Raji (cell line): Measurements from ENCODE around the gene NR1H2.

ENCODE experiments used
- POLR2A ChIP-seq: IDR thresholded peaks from 2 replicates; pipeline ENCODE4 v1.6.1; 2011; ENCODE audit warnings: low read depth, low read length, control low read depth; ENCODE audit not compliant: insufficient read depth

The NR1H2 gene

DNA sequence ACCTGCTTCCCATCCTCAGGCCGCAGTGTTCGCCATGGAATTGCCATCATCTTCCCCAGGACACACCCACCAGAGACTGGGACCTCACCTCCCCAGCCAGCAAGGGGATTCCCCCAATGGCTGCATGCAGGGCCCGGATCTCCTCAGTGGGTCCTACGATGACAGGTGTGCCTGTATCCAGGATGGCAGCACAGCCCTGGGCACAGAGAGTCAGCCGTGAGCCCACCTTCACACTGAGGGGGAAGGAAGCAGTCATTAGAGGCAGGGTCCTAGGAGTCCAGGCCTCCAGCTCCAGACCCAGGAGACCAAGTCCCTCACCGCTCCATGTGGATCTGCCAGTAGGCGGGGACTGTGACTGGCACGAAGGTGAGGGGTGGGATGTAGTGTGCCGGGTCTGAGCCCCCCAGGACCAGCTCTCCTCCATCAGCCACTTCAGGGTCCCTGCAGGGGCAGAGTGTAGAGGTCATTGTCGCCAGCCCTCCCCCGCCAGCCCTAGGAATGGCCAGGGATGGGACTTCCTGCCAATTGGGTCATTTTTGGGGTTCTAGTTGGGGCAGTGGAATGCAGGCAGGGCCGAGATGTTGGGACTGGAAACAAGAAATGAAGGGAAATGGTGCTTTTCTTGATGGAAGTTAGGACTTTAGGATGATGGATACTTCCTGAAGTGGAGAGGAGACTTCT lies 41.4 kb upstream of the NR1H2 start:
- TF ChIP-seq POLR2A, result 0 out of 2 replicates have a peak, but pooled peaks have one; percentile 11

DNA sequence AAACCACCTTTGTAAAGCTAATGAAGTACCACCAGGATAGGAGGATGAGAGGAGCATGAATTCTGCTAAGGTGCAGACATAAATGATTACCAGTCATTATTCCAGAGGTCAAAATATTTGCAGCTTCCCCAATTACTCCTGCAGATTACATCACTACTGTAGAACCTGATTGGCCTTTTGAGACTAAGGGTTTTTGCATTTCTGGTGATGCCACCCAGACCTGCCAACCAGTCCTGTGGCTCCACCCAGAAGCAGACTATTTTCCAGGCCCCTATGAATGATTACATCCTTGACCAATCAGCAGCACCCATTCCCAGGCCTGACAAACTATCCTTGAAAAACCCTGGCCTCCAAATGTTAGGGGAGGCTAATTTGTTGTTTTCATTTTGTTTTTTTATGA lies 35.9 kb upstream of the NR1H2 start:
- no peak for TF ChIP-seq POLR2A

DNA sequence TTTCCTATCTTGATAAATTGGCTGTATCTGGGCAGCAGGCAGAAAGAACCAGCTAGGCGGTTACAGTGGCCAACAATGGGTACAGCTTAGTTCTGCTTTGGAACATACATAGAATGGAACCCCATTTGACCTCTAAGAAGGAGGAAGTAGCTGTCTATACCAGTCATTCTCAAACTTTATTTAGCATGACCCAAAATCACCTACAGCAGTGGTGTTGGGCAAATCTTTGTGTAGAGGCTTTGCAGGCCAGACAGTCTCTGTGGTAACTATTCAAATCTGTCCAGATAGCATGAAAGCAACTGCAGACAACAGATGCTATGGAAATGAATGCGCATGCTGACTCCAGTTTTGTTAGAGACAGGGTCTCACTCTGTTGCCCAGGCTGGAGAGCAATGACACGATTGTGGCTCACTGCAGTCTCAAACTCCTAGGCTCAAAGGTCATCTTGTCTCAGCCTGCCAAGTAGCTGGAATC lies 35.1 kb upstream of the NR1H2 start:
- TF ChIP-seq POLR2A, result peak; percentile 79

GRCh38 chr19:50344661-50345318 lies 31.5 kb upstream of the NR1H2 start:
- peak; percentile 94 for TF ChIP-seq POLR2A

- no peak for TF ChIP-seq POLR2A
Observed at GRCh38 chr19:50349277-50350057, 26.8 kb upstream of the NR1H2 start.

GRCh38 chr19:50352242-50352641 lies 24.0 kb upstream of the NR1H2 start:
- TF ChIP-seq POLR2A, result no peak

GRCh38 chr19:50356691-50357177 lies 19.5 kb upstream of the NR1H2 start:
- TF ChIP-seq POLR2A, result no peak

DNA sequence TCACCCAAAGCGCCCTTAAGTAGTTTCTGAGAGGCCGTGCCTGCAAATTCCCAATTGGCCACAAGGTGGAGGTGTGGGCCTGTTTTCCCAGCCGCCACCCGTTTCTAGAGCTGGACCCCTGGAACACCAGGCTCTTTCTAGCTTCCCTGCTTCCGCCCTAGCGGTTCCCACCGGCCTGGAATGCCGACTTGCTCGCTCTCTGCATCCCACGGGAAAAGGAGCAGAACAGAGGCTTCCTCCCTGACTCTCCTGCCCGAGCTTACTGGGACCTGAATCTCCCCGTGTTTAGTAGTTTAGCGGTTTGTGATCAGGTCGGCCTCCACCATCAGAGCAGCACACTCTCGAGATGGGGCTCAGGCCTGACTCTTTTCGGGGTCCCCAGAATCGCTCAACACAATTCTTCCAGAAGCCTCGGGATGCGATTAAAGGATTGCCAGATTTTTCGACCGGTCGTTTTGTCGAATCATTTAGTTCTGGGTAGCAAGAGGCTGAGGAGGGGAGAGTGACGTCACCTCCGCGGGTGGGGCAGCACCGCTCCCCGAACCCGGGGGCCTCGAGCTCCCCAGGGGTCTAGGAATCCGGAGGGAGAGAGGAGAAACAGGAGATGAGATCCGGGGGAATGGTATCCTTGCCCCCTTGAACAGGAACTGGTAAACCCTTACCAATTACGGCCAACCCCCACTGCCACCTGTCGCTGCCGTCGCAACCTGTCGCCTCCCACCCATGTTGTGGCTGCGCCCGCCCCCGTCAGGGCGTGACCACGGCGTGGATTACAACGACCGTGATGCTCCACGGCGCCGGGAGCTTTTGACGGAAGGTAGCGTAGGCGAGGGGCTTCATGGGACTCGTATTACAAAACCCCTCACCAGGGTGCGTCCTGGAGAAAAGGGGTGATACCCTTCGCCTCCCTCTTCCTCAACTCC lies 18.8 kb upstream of the NR1H2 start:
- TF ChIP-seq POLR2A, result peak; percentile 79

DNA sequence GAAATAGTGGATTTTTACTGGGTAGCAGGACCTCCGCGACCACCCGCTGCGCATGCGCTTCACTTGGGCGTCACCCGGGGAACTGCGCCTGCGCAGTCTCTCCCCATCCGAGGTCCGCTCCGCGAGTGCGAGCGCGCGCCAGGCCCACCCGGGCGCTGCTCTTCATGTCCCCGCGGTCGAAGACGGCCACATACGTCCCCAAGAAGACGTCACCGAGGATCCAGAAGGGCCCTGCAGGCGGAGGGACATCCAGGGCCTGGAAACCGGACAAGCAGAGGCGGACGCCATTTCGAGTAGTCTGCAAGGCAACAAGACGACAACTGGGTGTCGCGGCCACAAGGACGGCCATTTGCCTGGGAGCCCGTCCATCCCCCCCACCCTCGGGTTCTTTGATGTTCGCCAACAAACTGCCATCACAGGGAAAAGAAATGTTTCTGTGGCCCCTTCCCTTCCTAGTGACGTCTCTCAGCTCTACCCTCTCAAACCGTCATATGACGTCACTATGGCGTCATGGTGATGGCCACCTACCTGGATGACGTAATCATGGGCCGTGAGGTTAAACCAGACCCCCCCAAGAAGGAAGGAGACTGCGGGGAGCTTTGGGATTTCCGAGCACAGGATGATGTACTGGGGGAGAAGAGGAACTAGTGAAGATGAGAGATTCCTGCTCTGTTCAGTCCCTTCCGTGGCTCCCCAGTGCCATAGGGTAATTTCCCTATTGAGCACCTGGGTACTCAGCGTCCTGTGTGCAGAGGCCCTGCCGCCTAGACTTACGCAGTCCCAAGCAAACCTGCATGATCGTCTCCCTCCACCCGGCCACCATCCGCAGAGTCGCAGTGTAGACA lies 17.6 kb upstream of the NR1H2 start:
- TF ChIP-seq POLR2A, result peak; percentile 68

GRCh38 chr19:50359328-50359818 lies 16.9 kb upstream of the NR1H2 start:
- TF ChIP-seq POLR2A, result no peak

- no peak for TF ChIP-seq POLR2A
Observed at GRCh38 chr19:50361290-50362029, 14.8 kb upstream of the NR1H2 start.

GRCh38 chr19:50362030-50362412 lies 14.2 kb upstream of the NR1H2 start:
- no peak for TF ChIP-seq POLR2A
